NCI-H524 (cell line): ENCODE results near the gene DGUOK.

Experiments
- DNase-seq, 2 experiments: peaks; one replicate each; lab custom pipeline; 2025; lab: John Stamatoyannopoulos, UW

DGUOK gene

GRCh38 chr2:73901143-73901542, 25.5 kb upstream of the DGUOK start:
- peak in 1 of 2 experiments; percentile 29 for DNase-seq

- no peak for DNase-seq
These were observed 24.4 kb upstream of the DGUOK start for GRCh38 chr2:73902284-73902683.

- no peak for DNase-seq
These were observed 23.4 kb upstream of the DGUOK start for GRCh38 chr2:73903313-73903712.

GRCh38 chr2:73903949-73904613, 22.6 kb upstream of the DGUOK start:
- peak in 1 of 2 experiments; percentile 4 for DNase-seq

- no peak for DNase-seq
These were observed 21.7 kb upstream of the DGUOK start for GRCh38 chr2:73904952-73905351.

DNA sequence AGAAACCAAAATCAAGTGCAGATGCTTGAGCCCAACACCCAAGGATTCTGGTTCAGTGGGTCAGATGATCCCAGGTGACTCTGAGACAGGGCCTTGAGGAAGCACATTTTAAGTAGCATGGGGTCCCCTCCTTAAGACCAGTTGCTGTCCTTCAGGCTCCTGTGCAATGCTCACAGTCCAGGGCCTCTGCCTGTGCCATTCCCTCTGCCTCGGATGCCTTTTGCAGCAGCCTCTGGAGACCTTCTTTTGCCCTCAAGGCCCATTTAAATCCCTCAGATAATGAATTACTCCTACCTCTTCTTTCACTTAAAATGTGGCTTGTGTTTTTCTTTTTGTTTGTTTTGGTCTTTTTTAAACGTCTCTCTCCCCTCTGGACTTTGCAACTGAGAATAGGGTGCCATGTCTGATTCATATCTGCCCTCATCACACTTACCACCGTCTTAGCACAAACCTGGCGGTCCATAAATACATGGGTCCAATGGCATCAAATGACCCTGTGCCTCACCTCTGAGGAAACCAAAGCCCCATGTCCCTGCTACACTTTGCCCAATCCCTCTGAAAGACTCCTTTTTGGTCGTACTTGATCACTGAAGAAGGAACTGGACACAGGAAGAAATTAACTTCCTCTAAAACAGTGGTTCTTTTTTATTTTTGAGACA, 19.7 kb upstream of the DGUOK start:
- DNase-seq: no peak

- DNase-seq: peak in 1 of 2 experiments; percentile 4
These were observed 18.7 kb upstream of the DGUOK start for GRCh38 chr2:73907840-73908452.

- DNase-seq: no peak
These were observed 17.7 kb upstream of the DGUOK start for GRCh38 chr2:73908689-73909652.

- no peak for DNase-seq
These were observed 15.7 kb upstream of the DGUOK start for GRCh38 chr2:73910873-73911547.

DNA sequence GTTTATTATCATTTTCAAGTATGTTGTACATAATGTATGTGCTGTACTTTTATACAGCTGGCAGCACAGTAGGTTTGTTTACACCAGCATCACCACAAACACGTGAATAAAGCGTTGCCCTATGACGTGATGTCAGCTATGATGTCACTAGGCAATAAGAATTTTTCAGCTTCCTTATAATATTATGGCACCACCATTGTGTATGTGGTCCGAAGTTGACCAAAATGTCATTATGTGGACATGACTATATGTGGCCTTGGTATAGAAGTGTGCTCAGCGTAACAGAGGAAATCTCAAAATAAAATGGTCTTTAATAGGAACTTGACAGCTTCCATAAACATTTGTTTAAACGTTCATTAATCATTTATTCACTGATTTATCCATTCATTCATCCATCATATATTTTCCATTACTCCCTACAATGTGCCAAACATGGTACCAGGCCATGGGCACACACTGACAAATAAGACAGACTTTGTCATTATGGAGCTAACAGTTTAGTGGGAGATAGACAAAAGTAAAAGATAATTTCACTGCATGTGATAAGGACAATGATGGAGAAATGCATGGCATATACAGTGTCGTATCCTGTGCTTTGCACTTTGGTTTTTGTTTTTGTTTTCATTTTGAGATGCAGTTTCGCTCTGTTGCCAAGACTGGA, 15.0 kb upstream of the DGUOK start:
- DNase-seq: no peak

- DNase-seq: no peak
These were observed 13.1 kb upstream of the DGUOK start for GRCh38 chr2:73913414-73914054.

DNA sequence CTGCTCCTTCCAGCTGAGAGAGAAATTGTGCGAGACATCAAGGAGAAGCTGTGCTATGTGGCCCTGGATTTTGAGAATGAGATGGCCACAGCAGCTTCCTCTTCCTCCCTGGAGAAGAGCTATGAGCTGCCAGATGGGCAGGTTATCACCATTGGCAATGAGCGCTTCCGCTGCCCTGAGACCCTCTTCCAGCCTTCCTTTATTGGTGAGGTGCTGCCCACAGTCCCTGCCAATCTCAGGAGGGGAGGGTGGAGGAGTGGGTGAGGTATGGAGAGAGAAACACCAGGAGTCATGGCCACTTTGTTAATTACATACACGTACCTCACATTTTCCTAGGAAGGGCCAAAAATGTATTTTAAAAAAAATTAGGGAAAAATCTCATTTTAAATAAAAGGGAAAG, 12.0 kb upstream of the DGUOK start:
- no peak for DNase-seq

DNA sequence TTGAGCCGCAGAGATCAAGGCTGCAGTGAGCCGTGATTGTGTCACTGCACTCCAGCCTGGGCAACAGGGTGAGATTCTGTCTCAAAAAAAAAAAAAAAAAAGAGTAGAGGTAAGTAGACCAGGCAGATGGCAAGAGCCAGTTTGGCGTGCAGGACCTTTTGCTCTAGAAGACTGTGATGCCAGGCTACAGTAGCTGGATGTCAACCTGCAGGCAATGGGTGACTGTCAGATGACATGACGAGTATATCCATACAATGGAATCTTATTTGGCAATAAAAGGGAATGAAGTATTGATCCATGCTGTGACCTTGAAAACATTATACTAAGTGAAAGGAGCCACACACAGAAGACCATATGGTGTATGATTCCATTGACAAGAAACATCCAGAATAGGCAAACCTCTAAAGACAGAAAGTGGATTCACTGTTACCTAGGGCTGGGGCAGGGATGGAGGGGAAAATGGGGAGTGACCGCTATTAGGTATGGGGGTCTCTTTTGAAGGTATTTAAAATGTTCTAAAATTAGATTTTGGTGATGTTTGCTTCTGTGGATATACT, 11.2 kb upstream of the DGUOK start:
- DNase-seq: no peak

DNA sequence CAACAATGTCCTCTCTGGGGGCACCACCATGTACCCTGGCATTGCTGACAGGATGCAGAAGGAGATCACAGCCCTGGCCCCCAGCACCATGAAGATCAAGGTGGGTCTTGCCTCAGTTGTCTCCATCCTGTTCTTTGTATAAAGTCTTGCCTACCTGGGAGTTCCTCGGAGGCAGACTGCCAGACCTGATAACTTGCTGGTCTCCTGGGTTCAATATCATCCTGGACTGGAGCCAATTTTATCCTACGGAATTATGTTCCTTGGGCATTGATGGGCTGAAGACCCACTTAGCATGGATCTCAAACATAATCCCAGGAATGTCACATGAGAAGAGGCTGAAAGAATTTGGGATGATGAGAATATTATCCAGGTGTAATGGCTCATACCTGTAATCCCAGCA, 10.0 kb upstream of the DGUOK start:
- DNase-seq: no peak

DNA sequence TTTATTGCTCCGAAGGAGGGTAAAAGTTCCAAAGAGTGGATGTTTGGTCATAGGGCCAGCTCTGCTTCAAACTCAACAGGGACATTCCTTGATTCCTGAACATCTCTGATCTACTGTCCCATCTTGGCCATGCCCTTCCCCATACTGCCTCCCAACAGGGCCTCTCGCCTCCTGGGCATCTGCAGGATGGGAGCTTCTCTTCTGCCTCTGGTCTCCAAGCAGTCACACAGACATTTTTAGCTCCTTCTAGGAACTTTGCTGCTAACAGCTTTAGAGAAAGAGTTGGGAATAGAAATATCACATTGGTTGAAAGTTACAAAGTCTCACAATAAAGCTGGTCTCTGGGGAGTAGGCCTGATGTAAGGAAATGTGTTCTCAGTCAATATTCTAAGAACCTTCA, 9.4 kb upstream of the DGUOK start:
- no peak for DNase-seq

DNA sequence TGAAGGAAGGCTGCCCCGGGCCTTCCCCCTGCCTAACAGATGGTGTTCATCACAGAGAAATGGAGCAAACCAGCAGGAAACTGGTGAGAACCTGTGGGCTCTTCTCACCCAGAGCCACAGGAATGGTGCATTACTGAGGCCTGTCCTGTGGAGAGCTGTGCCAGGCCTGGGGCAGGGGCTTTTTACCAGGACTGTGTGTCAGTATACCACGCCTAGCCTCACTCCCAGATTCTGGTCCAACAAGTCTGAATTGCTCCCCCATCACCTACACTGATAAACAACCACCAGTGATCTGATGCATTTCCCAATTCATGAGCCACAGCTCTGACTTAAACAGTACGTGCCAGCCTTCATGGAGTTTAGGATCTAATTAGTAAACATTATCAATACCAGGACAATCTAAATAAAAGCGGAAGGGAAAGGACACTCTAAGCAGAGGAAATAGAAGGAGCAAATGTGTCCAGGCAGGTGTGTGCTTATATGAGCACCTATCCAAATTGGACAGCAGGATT, 8.9 kb upstream of the DGUOK start:
- no peak for DNase-seq

GRCh38 chr2:73918856-73919255, 7.8 kb upstream of the DGUOK start:
- DNase-seq: no peak

DNA sequence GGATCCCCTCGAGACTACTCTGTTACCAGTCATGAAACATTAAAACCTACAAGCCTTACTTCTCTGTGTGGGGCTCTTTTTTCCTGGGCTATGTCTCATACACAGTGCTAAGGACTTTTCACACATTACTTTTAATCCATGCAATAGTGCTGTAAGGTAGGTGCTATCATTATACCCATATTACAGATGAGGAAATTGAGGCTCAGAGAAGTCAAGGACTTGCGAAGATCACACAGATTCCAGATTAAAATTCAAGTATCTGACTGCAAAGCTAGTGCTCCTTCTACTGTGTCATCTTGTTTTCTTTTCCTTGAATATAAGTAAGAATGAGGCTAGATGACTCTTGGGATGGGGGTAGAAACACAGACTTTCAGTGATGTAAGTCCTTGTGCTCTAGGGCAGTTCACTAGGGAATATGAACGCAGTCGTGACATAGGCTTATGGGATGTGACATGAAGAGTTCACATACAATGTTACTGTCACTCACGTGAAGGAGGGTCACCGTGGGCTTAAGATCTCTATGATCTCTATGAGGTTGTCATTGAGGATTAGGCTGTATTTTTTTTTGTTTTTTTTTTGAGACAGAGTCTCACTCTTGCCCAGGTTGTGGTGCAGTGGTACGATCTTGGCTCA, 7.0 kb upstream of the DGUOK start:
- no peak for DNase-seq
